ENCODE data around the gene ROBO4. TPM values are rescaled to one million over a fixed set of nuclear protein-coding genes. Genes with fewer than 3 reads are reported as not detected.
A peak's percentile ranks its signal among the peaks of the same experiment; 100 is the strongest.

Gene ROBO4
- total and polyA plus RNA-seq, 2 of the 13 experiments (the other 11 are each of a cell fraction or from before 2014, with no cell fraction given) = 0.07 to 1.1 TPM

- TF ChIP-seq ZNF547 (CRISPR knock-in tag; IDR thresholded peaks at IDR 0.05) (peak; percentile 53), ATRX (CRISPR knock-in tag; IDR thresholded peaks at IDR 0.05; ENCODE audit: borderline replicate concordance) (no peak), RNF2 (conservative IDR thresholded peaks at IDR 0.05; ENCODE audit: low read depth) (peak; percentile 57; the same call in 1 of the 2 replicates), EEA1 (CRISPR knock-in tag; IDR thresholded peaks at IDR 0.05; ENCODE audit: borderline replicate concordance) (0 out of 2 replicates have a peak, but pooled peaks have one; percentile 65), MYPOP (CRISPR knock-in tag; IDR thresholded peaks at IDR 0.05) (peak; percentile 99), SAP130 (CRISPR knock-in tag; IDR thresholded peaks at IDR 0.05; ENCODE audit: low read depth) (peak; percentile 65), PHF20 (CRISPR knock-in tag; IDR thresholded peaks at IDR 0.05) (0 out of 2 replicates have a peak, but pooled peaks have one; percentile 14), ZSCAN21 (CRISPR knock-in tag; IDR thresholded peaks at IDR 0.05; ENCODE audit: borderline replicate concordance) (peak; percentile 91), ZNF710 (CRISPR knock-in tag; IDR thresholded peaks at IDR 0.05; ENCODE audit: borderline replicate concordance) (peak; percentile 60; the same call in 1 of the 2 replicates), ZBTB7B (CRISPR knock-in tag; IDR thresholded peaks at IDR 0.05) (peak; percentile 25), KDM5A (IDR thresholded peaks at IDR 0.05; ENCODE audit: borderline replicate concordance, low read length) (no peak), THRA (CRISPR knock-in tag; IDR thresholded peaks at IDR 0.05; ENCODE audit: borderline replicate concordance) (peak; percentile 51; the same call in 1 of the 2 replicates), ZNF570 (CRISPR knock-in tag; IDR thresholded peaks at IDR 0.05; ENCODE audit: borderline replicate concordance) (no peak), TOE1 (CRISPR knock-in tag; IDR thresholded peaks at IDR 0.05) (no peak), ZNF790 (CRISPR knock-in tag; IDR thresholded peaks at IDR 0.05; ENCODE audit: borderline replicate concordance) (0 out of 2 replicates have a peak, but pooled peaks have one; percentile 11), MXD1 (CRISPR knock-in tag; IDR thresholded peaks at IDR 0.05) (peak; percentile 63; the same call in 1 of the 2 replicates), RNF219 (CRISPR knock-in tag; IDR thresholded peaks at IDR 0.05) (no peak), FOXP1 (IDR thresholded peaks at IDR 0.05) (no peak), FOXP1 (CRISPR knock-in tag; IDR thresholded peaks at IDR 0.05) (no peak)
Observed at GRCh38 chr11:124875943-124876817, 21.5 kb downstream of the ROBO4 start (continued).

Measured in HepG2 (cell line).